HG03097 (cell line): ENCODE results near the gene PLPPR5.
A peak's percentile ranks its signal among the peaks of the same experiment; 100 is the strongest.

ENCODE experiments used
- ATAC-seq: cut with Tn5 transposase; IDR thresholded peaks from one replicate; pipeline ENCODE4 v1.9.1; 2021; ENCODE audit not compliant: unreplicated experiment, low FRiP score

PLPPR5 gene

GRCh38 chr1:98870959-98871903, 133.4 kb downstream of the PLPPR5 start:
- peak; percentile 98 for ATAC-seq

- ATAC-seq, result no peak
Measured at GRCh38 chr1:98865796-98866195, 138.9 kb downstream of the PLPPR5 start.

- ATAC-seq, result no peak
Measured at GRCh38 chr1:98860329-98860728, 144.3 kb downstream of the PLPPR5 start.

GRCh38 chr1:98854137-98854536, 150.5 kb downstream of the PLPPR5 start:
- ATAC-seq, result no peak

- ATAC-seq, result peak; percentile 79
Measured at GRCh38 chr1:98849969-98850636, 154.6 kb downstream of the PLPPR5 start.

- no peak for ATAC-seq
Measured at GRCh38 chr1:98842241-98842640, 162.4 kb downstream of the PLPPR5 start.
